ENCODE data around the gene ZNF892. TPM values are rescaled to one million over a fixed set of nuclear protein-coding genes. Genes with fewer than 3 reads are reported as not detected.

The ZNF892 gene
- total and polyA plus RNA-seq, 2 of the 13 experiments (the other 11 are each of a cell fraction or from before 2014, with no cell fraction given), result not detected

DNA sequence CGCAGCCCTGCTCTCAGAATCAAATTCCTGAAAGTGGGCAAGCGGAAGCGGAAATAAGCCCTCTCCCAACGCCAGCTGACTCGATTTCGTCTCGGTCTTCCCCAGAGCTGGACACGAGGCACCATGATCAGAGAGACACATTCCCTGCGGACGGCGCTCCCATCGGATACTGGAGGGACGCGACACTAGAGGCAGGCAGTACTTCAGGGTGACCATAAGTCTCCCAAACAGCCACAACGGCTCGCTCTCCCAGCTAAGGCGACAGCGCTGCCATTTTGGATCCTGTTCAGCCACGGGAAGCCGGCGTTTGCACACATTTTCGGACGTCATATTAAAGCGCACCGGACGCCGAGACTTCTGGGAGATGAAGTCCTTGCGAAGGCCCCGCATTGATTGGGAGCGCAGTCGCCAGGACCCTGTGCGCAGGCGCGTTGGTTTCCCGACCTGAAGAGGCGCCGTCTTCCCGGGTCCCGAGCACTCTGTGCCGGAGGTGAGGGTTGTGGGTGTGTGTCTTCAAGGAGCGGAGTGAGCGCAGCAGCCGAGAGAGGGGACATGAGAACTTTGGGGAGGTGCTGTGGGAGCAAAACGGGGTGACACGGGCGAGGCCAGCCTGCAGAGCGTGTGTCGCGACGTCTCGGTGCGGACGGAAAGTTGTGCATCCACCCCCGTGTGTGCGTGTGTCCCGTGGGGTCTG, 41.8 kb upstream of the ZNF892 start, which contains the start of gene ZNF2 (continued):
- TF ChIP-seq ZIK1 (CRISPR knock-in tag; IDR thresholded peaks at IDR 0.05; ENCODE audit: borderline replicate concordance, low read depth) (peak; percentile 85; the same call in 1 of the 2 replicates), EED (CRISPR knock-in tag; IDR thresholded peaks at IDR 0.05) (peak; percentile 82; the same call in 1 of the 2 replicates), NAIF1 (CRISPR knock-in tag; IDR thresholded peaks at IDR 0.05; ENCODE audit: borderline replicate concordance) (peak; percentile 78; the same call in 1 of the 2 replicates), FOXK1 (CRISPR knock-in tag; IDR thresholded peaks at IDR 0.05; ENCODE audit: borderline replicate concordance, low read depth) (peak; percentile 91), ZNF556 (CRISPR knock-in tag; IDR thresholded peaks at IDR 0.05; ENCODE audit: borderline replicate concordance) (no peak), ZNF30 (CRISPR knock-in tag; IDR thresholded peaks at IDR 0.05) (no peak), CENPT (CRISPR knock-in tag; IDR thresholded peaks at IDR 0.05; ENCODE audit: low read depth) (0 out of 2 replicates have a peak, but pooled peaks have one; percentile 40), NFYB (CRISPR knock-in tag; IDR thresholded peaks at IDR 0.05) (peak; percentile 81), SP5 (CRISPR knock-in tag; IDR thresholded peaks at IDR 0.05; ENCODE audit: borderline replicate concordance, low read depth) (no peak)
- TF ChIP-seq, protein P1, sequence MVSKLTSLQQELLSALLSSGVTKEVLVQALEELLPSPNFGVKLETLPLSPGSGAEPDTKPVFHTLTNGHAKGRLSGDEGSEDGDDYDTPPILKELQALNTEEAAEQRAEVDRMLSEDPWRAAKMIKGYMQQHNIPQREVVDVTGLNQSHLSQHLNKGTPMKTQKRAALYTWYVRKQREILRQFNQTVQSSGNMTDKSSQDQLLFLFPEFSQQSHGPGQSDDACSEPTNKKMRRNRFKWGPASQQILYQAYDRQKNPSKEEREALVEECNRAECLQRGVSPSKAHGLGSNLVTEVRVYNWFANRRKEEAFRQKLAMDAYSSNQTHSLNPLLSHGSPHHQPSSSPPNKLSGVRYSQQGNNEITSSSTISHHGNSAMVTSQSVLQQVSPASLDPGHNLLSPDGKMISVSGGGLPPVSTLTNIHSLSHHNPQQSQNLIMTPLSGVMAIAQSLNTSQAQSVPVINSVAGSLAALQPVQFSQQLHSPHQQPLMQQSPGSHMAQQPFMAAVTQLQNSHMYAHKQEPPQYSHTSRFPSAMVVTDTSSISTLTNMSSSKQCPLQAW (CRISPR knock-in tag; IDR thresholded peaks at IDR 0.05), result peak; percentile 93
- TF ChIP-seq, protein P2, sequence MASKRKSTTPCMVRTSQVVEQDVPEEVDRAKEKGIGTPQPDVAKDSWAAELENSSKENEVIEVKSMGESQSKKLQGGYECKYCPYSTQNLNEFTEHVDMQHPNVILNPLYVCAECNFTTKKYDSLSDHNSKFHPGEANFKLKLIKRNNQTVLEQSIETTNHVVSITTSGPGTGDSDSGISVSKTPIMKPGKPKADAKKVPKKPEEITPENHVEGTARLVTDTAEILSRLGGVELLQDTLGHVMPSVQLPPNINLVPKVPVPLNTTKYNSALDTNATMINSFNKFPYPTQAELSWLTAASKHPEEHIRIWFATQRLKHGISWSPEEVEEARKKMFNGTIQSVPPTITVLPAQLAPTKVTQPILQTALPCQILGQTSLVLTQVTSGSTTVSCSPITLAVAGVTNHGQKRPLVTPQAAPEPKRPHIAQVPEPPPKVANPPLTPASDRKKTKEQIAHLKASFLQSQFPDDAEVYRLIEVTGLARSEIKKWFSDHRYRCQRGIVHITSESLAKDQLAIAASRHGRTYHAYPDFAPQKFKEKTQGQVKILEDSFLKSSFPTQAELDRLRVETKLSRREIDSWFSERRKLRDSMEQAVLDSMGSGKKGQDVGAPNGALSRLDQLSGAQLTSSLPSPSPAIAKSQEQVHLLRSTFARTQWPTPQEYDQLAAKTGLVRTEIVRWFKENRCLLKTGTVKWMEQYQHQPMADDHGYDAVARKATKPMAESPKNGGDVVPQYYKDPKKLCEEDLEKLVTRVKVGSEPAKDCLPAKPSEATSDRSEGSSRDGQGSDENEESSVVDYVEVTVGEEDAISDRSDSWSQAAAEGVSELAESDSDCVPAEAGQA (IDR thresholded peaks at IDR 0.05; ENCODE audit: low read depth), result peak; percentile 98
- TF ChIP-seq, protein P2 (CRISPR knock-in tag; IDR thresholded peaks at IDR 0.05; ENCODE audit: borderline replicate concordance), result no peak
- TF ChIP-seq, protein P3, sequence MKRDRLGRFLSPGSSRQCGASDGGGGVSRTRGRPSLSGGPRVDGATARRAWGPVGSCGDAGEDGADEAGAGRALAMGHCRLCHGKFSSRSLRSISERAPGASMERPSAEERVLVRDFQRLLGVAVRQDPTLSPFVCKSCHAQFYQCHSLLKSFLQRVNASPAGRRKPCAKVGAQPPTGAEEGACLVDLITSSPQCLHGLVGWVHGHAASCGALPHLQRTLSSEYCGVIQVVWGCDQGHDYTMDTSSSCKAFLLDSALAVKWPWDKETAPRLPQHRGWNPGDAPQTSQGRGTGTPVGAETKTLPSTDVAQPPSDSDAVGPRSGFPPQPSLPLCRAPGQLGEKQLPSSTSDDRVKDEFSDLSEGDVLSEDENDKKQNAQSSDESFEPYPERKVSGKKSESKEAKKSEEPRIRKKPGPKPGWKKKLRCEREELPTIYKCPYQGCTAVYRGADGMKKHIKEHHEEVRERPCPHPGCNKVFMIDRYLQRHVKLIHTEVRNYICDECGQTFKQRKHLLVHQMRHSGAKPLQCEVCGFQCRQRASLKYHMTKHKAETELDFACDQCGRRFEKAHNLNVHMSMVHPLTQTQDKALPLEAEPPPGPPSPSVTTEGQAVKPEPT (CRISPR knock-in tag; IDR thresholded peaks at IDR 0.05; ENCODE audit: low read depth), result no peak
- TF ChIP-seq, protein P4, sequence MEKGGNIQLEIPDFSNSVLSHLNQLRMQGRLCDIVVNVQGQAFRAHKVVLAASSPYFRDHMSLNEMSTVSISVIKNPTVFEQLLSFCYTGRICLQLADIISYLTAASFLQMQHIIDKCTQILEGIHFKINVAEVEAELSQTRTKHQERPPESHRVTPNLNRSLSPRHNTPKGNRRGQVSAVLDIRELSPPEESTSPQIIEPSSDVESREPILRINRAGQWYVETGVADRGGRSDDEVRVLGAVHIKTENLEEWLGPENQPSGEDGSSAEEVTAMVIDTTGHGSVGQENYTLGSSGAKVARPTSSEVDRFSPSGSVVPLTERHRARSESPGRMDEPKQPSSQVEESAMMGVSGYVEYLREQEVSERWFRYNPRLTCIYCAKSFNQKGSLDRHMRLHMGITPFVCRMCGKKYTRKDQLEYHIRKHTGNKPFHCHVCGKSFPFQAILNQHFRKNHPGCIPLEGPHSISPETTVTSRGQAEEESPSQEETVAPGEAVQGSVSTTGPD (CRISPR knock-in tag; IDR thresholded peaks at IDR 0.05), result no peak
- TF ChIP-seq, protein P5, sequence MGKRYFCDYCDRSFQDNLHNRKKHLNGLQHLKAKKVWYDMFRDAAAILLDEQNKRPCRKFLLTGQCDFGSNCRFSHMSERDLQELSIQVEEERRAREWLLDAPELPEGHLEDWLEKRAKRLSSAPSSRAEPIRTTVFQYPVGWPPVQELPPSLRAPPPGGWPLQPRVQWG (CRISPR knock-in tag; IDR thresholded peaks at IDR 0.05; ENCODE audit: borderline replicate concordance, low read depth), result no peak
